Measurements from ENCODE around the gene PRR33.
A peak's percentile ranks its signal among the peaks of the same experiment; 100 is the strongest.

PRR33 gene

GRCh38 chr11:1922481-1923081 lies 30.9 kb upstream of the PRR33 start:
- DNase-seq (ENCODE audit: low spot score): no peak
- H3K4me3 ChIP-seq: no peak overlapping the region
- H3K27ac ChIP-seq: peak overlapping the region in 1 of 2 donors; percentile 81
- no peak for TF ChIP-seq CTCF (IDR thresholded peaks at IDR 0.05)

- DNase-seq (ENCODE audit: low spot score): no peak
- Histone ChIP-seq H3K4me3 (no peak overlapping the region), H3K27ac (peak overlapping the region in 1 of 2 donors; percentile 81)
- no peak for TF ChIP-seq CTCF (IDR thresholded peaks at IDR 0.05)
Measured at GRCh38 chr11:1921574-1922141, 30.0 kb upstream of the PRR33 start.

- no peak for TF ChIP-seq CTCF (IDR thresholded peaks at IDR 0.05)
- DNase-seq (ENCODE audit: low spot score): no peak
- Histone ChIP-seq H3K27ac (peak overlapping the region in 1 of 2 donors; percentile 81), H3K4me3 (no peak overlapping the region)
Measured at GRCh38 chr11:1920909-1921573, 29.3 kb upstream of the PRR33 start.

GRCh38 chr11:1920128-1920908 lies 28.6 kb upstream of the PRR33 start:
- no peak for TF ChIP-seq CTCF (IDR thresholded peaks at IDR 0.05)
- H3K27ac ChIP-seq: peak overlapping the region in 1 of 2 donors; percentile 81
- no peak for DNase-seq (ENCODE audit: low spot score)
- no peak overlapping the region for H3K4me3 ChIP-seq

- peak within 1 kb of the TSS in 1 of 2 donors; percentile 81 for H3K27ac ChIP-seq
- no peak for DNase-seq (ENCODE audit: low spot score)
- no peak within 1 kb of the TSS for H3K4me3 ChIP-seq
- TF ChIP-seq CTCF (IDR thresholded peaks at IDR 0.05): no peak
Measured at GRCh38 chr11:1919391-1920127, 27.9 kb upstream of the PRR33 start, which contains the start of gene TNNT3. TNNT3 (plus strand) TSS chr11:1919703; CDS start chr11:1922875, 3,172 bp downstream.

GRCh38 chr11:1918436-1919315 lies 27.0 kb upstream of the PRR33 start:
- DNase-seq (ENCODE audit: low spot score): no peak
- Histone ChIP-seq H3K27ac (peak overlapping the region in 1 of 2 donors; percentile 16), H3K4me3 (no peak overlapping the region)
- no peak for TF ChIP-seq CTCF (IDR thresholded peaks at IDR 0.05)
